ENCODE measurements around the gene CACNA1C.

CACNA1C gene

DNA sequence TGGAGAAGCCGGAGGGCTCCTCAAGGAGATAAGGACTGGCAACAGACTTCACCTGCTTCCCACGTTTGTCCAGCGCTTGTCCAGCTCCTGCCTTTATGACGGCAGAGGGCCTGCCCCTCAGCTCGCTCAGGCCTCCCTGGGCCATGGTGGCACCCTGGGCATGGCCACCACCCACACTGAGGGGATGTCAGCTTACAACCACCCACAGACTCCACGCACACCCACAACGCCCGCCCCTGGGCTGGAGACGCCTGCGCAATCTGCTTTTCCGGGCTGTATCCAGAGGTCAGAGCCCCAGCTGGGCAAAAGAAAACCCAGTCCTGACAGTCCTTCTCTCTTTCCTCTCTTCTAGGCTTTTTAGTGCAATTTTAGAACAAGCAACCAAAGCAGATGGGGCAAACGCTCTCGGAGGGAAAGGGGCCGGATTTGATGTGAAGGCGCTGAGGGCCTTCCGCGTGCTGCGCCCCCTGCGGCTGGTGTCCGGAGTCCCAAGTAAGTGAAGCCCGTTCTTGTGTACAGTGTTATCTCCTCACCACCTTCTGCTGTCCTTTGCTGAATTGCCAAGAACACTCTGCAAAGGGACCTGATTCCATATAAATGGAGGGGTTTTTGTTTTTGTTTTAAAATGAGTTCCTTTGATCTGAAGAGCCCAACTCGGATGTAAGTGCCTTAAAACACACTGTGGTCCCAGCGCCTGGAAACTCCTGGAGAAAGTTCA is 404.6 kb downstream of the CACNA1C start:
- Histone ChIP-seq H3K4me3 (ENCODE audit: low read length) (no peak overlapping the region), H3K27ac (ENCODE audit: low read depth, low read length) (no peak overlapping the region), H3K36me3 (ENCODE audit: control insufficient read depth, insufficient read depth, low read length) (no peaks in the 10 kb centered on the region), H3K4me1 (ENCODE audit: control insufficient read depth, insufficient read depth, low read length) (no peaks in the 10 kb centered on the region), H3K9ac (ENCODE audit: low read length) (no peak overlapping the region), H3K27me3 (ENCODE audit: control insufficient read depth, insufficient read depth, low read length) (no peaks in the 10 kb centered on the region)

GRCh38 chr12:2457933-2458414 is 405.2 kb downstream of the CACNA1C start:
- H3K4me3 ChIP-seq (ENCODE audit: low read length): no peak overlapping the region
- no peak overlapping the region for H3K27ac ChIP-seq (ENCODE audit: low read depth, low read length)
- H3K27me3 ChIP-seq (ENCODE audit: control insufficient read depth, insufficient read depth, low read length): no peaks in the 10 kb centered on the region
- H3K4me1 ChIP-seq (ENCODE audit: control insufficient read depth, insufficient read depth, low read length): no peaks in the 10 kb centered on the region
- no peak overlapping the region for H3K9ac ChIP-seq (ENCODE audit: low read length)
- no peaks in the 10 kb centered on the region for H3K36me3 ChIP-seq (ENCODE audit: control insufficient read depth, insufficient read depth, low read length)

DNA sequence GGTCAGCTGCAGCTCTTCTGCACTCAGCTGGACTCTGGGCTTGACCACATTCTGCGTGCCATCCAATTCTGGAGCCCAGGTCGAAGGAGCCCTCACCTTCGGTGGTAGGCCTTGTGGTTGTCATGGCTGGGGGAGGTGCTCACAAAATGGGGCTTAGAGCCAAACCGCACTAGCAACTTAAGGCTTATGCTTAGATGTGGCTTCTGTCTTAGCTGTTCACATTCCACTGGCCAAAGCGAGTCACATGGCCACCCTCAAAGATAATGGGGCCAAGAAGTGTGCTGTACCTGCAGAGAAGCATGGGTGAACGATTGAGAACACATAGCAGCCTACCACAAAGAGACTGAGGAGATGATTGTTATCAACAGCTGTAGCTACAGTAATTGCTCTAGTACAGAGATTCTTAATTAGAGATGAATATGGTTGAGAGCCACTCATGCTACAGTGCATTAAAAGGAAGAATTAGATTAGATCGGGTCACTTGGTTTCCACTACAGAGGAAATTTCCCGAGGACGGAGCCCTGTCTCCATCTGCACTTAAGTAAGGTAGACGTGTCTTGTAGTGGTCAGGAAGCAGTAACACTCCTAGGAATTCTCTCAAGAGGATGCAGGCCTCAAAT is 407.4 kb downstream of the CACNA1C start:
- no peaks in the 10 kb centered on the region for H3K4me1 ChIP-seq (ENCODE audit: control insufficient read depth, insufficient read depth, low read length)

GRCh38 chr12:2461046-2461445 is 408.3 kb downstream of the CACNA1C start:
- H3K27me3 ChIP-seq (ENCODE audit: control insufficient read depth, insufficient read depth, low read length): no peaks in the 10 kb centered on the region
- no peak overlapping the region for H3K27ac ChIP-seq (ENCODE audit: low read depth, low read length)
- no peaks in the 10 kb centered on the region for H3K36me3 ChIP-seq (ENCODE audit: control insufficient read depth, insufficient read depth, low read length)
- H3K4me1 ChIP-seq (ENCODE audit: control insufficient read depth, insufficient read depth, low read length): no peaks in the 10 kb centered on the region
- H3K4me3 ChIP-seq (ENCODE audit: low read length): no peak overlapping the region
- H3K9ac ChIP-seq (ENCODE audit: low read length): no peak overlapping the region

More for the DNA sequence above, 407.4 kb downstream of the CACNA1C start:
- Histone ChIP-seq H3K36me3 (ENCODE audit: control insufficient read depth, insufficient read depth, low read length) (no peaks in the 10 kb centered on the region), H3K4me3 (ENCODE audit: low read length) (no peak overlapping the region), H3K27me3 (ENCODE audit: control insufficient read depth, insufficient read depth, low read length) (no peaks in the 10 kb centered on the region), H3K9ac (ENCODE audit: low read length) (no peak overlapping the region), H3K27ac (ENCODE audit: low read depth, low read length) (no peak overlapping the region)

DNA sequence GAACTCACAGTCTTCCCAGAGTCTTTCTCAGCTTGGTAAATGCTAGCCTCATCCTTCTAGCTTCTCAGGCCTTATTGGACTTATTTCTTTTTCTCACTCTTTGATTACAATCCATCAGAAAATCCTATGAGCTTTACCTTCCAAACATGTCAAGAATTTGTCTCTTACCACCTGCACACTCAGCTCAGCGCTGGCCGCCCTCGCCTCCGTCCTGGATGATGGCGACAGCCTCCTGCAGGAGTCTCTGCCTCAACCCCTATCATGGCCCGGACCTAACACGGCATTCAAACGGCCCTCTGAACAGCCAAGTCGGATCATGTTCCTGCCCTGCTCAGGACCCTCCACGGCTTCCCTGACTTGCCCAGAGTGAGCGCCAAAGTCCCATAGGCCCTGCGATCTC is 408.9 kb downstream of the CACNA1C start:
- Histone ChIP-seq H3K4me1 (ENCODE audit: control insufficient read depth, insufficient read depth, low read length) (no peaks in the 10 kb centered on the region), H3K9ac (ENCODE audit: low read length) (no peak overlapping the region), H3K27me3 (ENCODE audit: control insufficient read depth, insufficient read depth, low read length) (no peaks in the 10 kb centered on the region), H3K4me3 (ENCODE audit: low read length) (no peak overlapping the region), H3K36me3 (ENCODE audit: control insufficient read depth, insufficient read depth, low read length) (no peaks in the 10 kb centered on the region), H3K27ac (ENCODE audit: low read depth, low read length) (no peak overlapping the region)

GRCh38 chr12:2462087-2462486 is 409.3 kb downstream of the CACNA1C start:
- Histone ChIP-seq H3K4me3 (ENCODE audit: low read length) (no peak overlapping the region), H3K27ac (ENCODE audit: low read depth, low read length) (no peak overlapping the region), H3K36me3 (ENCODE audit: control insufficient read depth, insufficient read depth, low read length) (no peaks in the 10 kb centered on the region), H3K9ac (ENCODE audit: low read length) (no peak overlapping the region), H3K4me1 (ENCODE audit: control insufficient read depth, insufficient read depth, low read length) (no peaks in the 10 kb centered on the region), H3K27me3 (ENCODE audit: control insufficient read depth, insufficient read depth, low read length) (no peaks in the 10 kb centered on the region)

GRCh38 chr12:2463719-2464118 is 410.9 kb downstream of the CACNA1C start:
- H3K27ac ChIP-seq (ENCODE audit: low read depth, low read length): no peak overlapping the region
- H3K36me3 ChIP-seq (ENCODE audit: control insufficient read depth, insufficient read depth, low read length): no peaks in the 10 kb centered on the region
- H3K4me1 ChIP-seq (ENCODE audit: control insufficient read depth, insufficient read depth, low read length): no peaks in the 10 kb centered on the region
- no peaks in the 10 kb centered on the region for H3K27me3 ChIP-seq (ENCODE audit: control insufficient read depth, insufficient read depth, low read length)
- no peak overlapping the region for H3K9ac ChIP-seq (ENCODE audit: low read length)
- no peak overlapping the region for H3K4me3 ChIP-seq (ENCODE audit: low read length)

DNA sequence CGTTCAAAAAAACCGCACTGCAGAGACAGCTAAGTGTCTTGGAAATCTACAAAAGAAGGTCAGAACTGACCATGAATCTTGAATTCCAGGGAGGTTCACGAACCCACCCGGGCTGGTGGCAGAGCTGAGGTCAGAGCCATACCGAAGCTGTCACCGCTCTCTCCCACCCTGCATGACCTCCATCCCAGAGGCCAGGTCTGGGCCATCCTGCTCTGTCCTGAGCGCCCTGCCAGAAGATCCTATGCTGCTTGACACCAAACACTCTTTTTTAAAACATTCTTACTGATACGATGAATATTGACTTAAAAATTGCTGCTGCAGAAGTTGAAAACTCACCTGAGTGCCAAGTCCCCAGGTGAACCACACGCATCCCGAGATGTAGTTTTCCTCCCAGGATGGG is 412.9 kb downstream of the CACNA1C start:
- H3K9ac ChIP-seq (ENCODE audit: low read length): no peak overlapping the region
- H3K27me3 ChIP-seq (ENCODE audit: control insufficient read depth, insufficient read depth, low read length): no peaks in the 10 kb centered on the region
- H3K4me3 ChIP-seq (ENCODE audit: low read length): no peak overlapping the region
- no peak overlapping the region for H3K27ac ChIP-seq (ENCODE audit: low read depth, low read length)
- no peaks in the 10 kb centered on the region for H3K4me1 ChIP-seq (ENCODE audit: control insufficient read depth, insufficient read depth, low read length)
- no peaks in the 10 kb centered on the region for H3K36me3 ChIP-seq (ENCODE audit: control insufficient read depth, insufficient read depth, low read length)

DNA sequence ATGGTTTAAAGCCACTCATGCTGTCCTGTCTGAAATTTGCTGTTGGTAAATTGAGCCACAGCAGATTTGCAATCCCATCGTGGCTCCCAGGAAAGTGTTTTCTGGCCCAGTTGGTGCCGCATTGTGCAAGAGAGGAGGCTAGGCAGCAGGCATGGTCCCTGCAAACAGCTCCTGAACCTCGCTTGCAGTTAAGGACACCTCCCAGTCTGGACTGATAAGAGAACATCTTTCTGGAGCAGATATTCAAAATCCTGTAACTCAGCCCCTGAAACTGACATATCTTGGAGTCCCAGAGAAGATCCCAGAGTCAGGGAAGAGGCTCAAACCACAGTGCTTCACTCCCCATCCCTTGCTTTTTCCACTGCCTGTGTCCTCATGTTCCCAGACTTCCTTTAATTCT is 413.4 kb downstream of the CACNA1C start:
- Histone ChIP-seq H3K27ac (ENCODE audit: low read depth, low read length) (no peak overlapping the region), H3K4me1 (ENCODE audit: control insufficient read depth, insufficient read depth, low read length) (no peaks in the 10 kb centered on the region), H3K27me3 (ENCODE audit: control insufficient read depth, insufficient read depth, low read length) (no peaks in the 10 kb centered on the region), H3K9ac (ENCODE audit: low read length) (no peak overlapping the region), H3K36me3 (ENCODE audit: control insufficient read depth, insufficient read depth, low read length) (no peaks in the 10 kb centered on the region), H3K4me3 (ENCODE audit: low read length) (no peak overlapping the region)

- no peak overlapping the region for H3K4me3 ChIP-seq (ENCODE audit: low read length)
- H3K9ac ChIP-seq (ENCODE audit: low read length): no peak overlapping the region
- no peak overlapping the region for H3K27ac ChIP-seq (ENCODE audit: low read depth, low read length)
- H3K27me3 ChIP-seq (ENCODE audit: control insufficient read depth, insufficient read depth, low read length): no peaks in the 10 kb centered on the region
- H3K36me3 ChIP-seq (ENCODE audit: control insufficient read depth, insufficient read depth, low read length): no peaks in the 10 kb centered on the region
- H3K4me1 ChIP-seq (ENCODE audit: control insufficient read depth, insufficient read depth, low read length): no peaks in the 10 kb centered on the region
These were observed 414.8 kb downstream of the CACNA1C start for GRCh38 chr12:2467447-2468195.

DNA sequence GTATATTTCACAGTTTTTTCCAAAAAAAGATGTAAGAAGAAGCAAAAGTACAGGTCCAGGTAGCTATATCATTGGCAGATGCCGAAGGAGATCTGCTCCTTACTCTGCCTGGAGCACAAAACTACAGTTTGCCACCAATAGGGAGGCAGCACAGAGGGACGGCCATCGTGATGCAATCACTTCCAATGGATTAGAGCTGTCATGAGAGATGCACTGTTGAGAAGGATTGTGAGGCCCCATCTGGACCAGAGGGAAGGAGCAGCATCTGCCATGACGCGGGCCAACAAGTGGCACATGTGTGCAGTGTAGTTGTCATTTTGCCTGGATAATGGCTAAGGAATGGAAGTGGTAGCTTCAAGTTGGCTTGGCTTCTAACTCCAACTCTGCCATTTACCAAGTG is 423.2 kb downstream of the CACNA1C start:
- Histone ChIP-seq H3K27me3 (ENCODE audit: control insufficient read depth, insufficient read depth, low read length) (no peaks in the 10 kb centered on the region), H3K27ac (ENCODE audit: low read depth, low read length) (no peak overlapping the region), H3K4me3 (ENCODE audit: low read length) (no peak overlapping the region), H3K9ac (ENCODE audit: low read length) (no peak overlapping the region), H3K4me1 (ENCODE audit: control insufficient read depth, insufficient read depth, low read length) (no peaks in the 10 kb centered on the region), H3K36me3 (ENCODE audit: control insufficient read depth, insufficient read depth, low read length) (no peaks in the 10 kb centered on the region)

- Histone ChIP-seq H3K36me3 (ENCODE audit: control insufficient read depth, insufficient read depth, low read length) (no peaks in the 10 kb centered on the region), H3K4me3 (ENCODE audit: low read length) (no peak overlapping the region), H3K4me1 (ENCODE audit: control insufficient read depth, insufficient read depth, low read length) (no peaks in the 10 kb centered on the region), H3K9ac (ENCODE audit: low read length) (no peak overlapping the region), H3K27me3 (ENCODE audit: control insufficient read depth, insufficient read depth, low read length) (no peaks in the 10 kb centered on the region), H3K27ac (ENCODE audit: low read depth, low read length) (no peak overlapping the region)
These were observed 424.4 kb downstream of the CACNA1C start for GRCh38 chr12:2477009-2477766.
